KG1 (cell line): Measurements from ENCODE around the gene MED15.
"Not testable (repeated sequence)": the region's sequence is repeated elsewhere in the genome, so short reads cannot be mapped to it uniquely, and the experiment has no call there.

Experiments used
- DNase-seq: peaks from one replicate; lab custom pipeline; 2025; lab: John Stamatoyannopoulos, UW

Gene MED15

GRCh38 chr22:20484948-20485683 lies 22.3 kb upstream of the MED15 start:
- DNase-seq, result no peak

GRCh38 chr22:20486229-20486628 lies 21.2 kb upstream of the MED15 start:
- no peak for DNase-seq

- DNase-seq, result no peak
These were observed 19.7 kb upstream of the MED15 start for GRCh38 chr22:20487715-20488114.

- no peak for DNase-seq
These were observed 18.5 kb upstream of the MED15 start for GRCh38 chr22:20488946-20489345.

- no peak for DNase-seq
These were observed 17.0 kb upstream of the MED15 start for GRCh38 chr22:20490183-20490940.

GRCh38 chr22:20490941-20491307 lies 16.5 kb upstream of the MED15 start:
- DNase-seq, result no peak

- no peak for DNase-seq
These were observed 16.1 kb upstream of the MED15 start for GRCh38 chr22:20491346-20491745.

GRCh38 chr22:20494978-20495860 lies 12.2 kb upstream of the MED15 start, which contains the start of gene KLHL22:
Gene KLHL22, minus strand, starts transcription at chr22:20495795. Its CDS starts 6,584 bp downstream, at chr22:20489211.
- peak; percentile 39 for DNase-seq

GRCh38 chr22:20495861-20496681 lies 11.3 kb upstream of the MED15 start:
- DNase-seq, result peak; percentile 72

- no peak for DNase-seq
These were observed 10.0 kb upstream of the MED15 start for GRCh38 chr22:20497426-20497825.

GRCh38 chr22:20498913-20499312 lies 8.5 kb upstream of the MED15 start:
- DNase-seq, result no peak

GRCh38 chr22:20499769-20500168 lies 7.6 kb upstream of the MED15 start:
- no peak for DNase-seq

GRCh38 chr22:20503816-20504215 lies 3.6 kb upstream of the MED15 start:
- DNase-seq, result no peak

GRCh38 chr22:20504293-20504922 lies 3.0 kb upstream of the MED15 start:
- DNase-seq, result not testable (repeated sequence)

GRCh38 chr22:20506543-20507252 lies 712 bp upstream of the MED15 start:
- no peak for DNase-seq

- not testable (repeated sequence) for DNase-seq
These were observed 801 bp downstream of the MED15 start for GRCh38 chr22:20508067-20508755.

GRCh38 chr22:20508815-20509271 lies 1.4 kb downstream of the MED15 start:
- DNase-seq, result no peak

- peak; percentile 35 for DNase-seq
These were observed 2.1 kb downstream of the MED15 start for GRCh38 chr22:20509344-20510047.
